GM23338 (cell line): Measurements from ENCODE around the gene PNPLA7. TPM values are rescaled to one million over a fixed set of nuclear protein-coding genes. Genes with fewer than 3 reads are reported as not detected.
A peak's percentile ranks its signal among the peaks of the same experiment; 100 is the strongest.

Experiments
- ATAC-seq: fragments of 200-7000 bp; cut with Tn5 transposase; 3 replicates; pipeline ENCODE4 v1.9.1; 2020
- DNase-seq: peaks from one replicate; pipeline ENCODE4 v3.0.0-alpha.2; 2015; ENCODE audit warnings: low spot score
- H2AFZ ChIP-seq: fragments of 200-600 bp; sonication (generic); 2 replicates; pipeline ENCODE4 v1.8.0; 2016; ENCODE audit warnings: antibody characterized with exemption, mild to moderate bottlenecking, moderate library complexity
- H3F3A ChIP-seq: fragments of 200-600 bp; sonication (generic); replicated peaks from 2 replicates; pipeline ENCODE4 v1.8.0; 2017; ENCODE audit warnings: antibody characterized with exemption, mixed run types, low read depth
- H3K27ac ChIP-seq: fragments of 200-600 bp; sonication (generic); 2 replicates; pipeline ENCODE4 v1.6.1; 2016; ENCODE audit warnings: low read depth
- H3K27me3 ChIP-seq: fragments of 200-600 bp; sonication (generic); 2 replicates; pipeline ENCODE4 v1.8.0; 2016; ENCODE audit warnings: mild to moderate bottlenecking, mixed run types, moderate library complexity; ENCODE audit not compliant: insufficient read depth
- H3K36me3 ChIP-seq: fragments of 200-600 bp; sonication (generic); 2 replicates; pipeline ENCODE4 v1.8.0; 2016; ENCODE audit warnings: mild to moderate bottlenecking; ENCODE audit not compliant: insufficient read depth
- H3K4me1 ChIP-seq: fragments of 200-600 bp; sonication (generic); 2 replicates; pipeline ENCODE4 v1.8.0; 2016; ENCODE audit warnings: mild to moderate bottlenecking, moderate library complexity; ENCODE audit not compliant: insufficient read depth
- H3K4me2 ChIP-seq: fragments of 200-600 bp; sonication (generic); 2 replicates; pipeline ENCODE4 v1.7.1; 2017; ENCODE audit warnings: mixed run types
- H3K4me3 ChIP-seq: fragments of 200-600 bp; sonication (generic); 2 replicates; pipeline ENCODE4 v1.6.1; 2016; ENCODE audit warnings: mixed run types
- H3K79me2 ChIP-seq: fragments of 200-600 bp; sonication (generic); replicated peaks from 2 replicates; pipeline ENCODE4 v1.8.0; 2017; ENCODE audit warnings: mild to moderate bottlenecking; ENCODE audit not compliant: insufficient read depth
- H3K9me2 ChIP-seq: fragments of 200-600 bp; sonication (generic); 2 replicates; pipeline ENCODE4 v1.8.0; 2017; ENCODE audit not compliant: insufficient read depth
- H4K20me1 ChIP-seq: fragments of 200-600 bp; sonication (generic); replicated peaks from 2 replicates; pipeline ENCODE4 v1.8.0; 2017; ENCODE audit warnings: mild to moderate bottlenecking; ENCODE audit not compliant: insufficient read depth
- H3K27ac Mint-ChIP-seq: 2 replicates; pipeline ENCODE4 v1.8.0; 2020; ENCODE audit warnings: inconsistent platforms, mild to moderate bottlenecking, moderate library complexity, mixed read lengths
- H3K27me3 Mint-ChIP-seq: 3 replicates; pipeline ENCODE4 v1.8.0; 2022; ENCODE audit warnings: low read depth, mild to moderate bottlenecking, moderate library complexity, mixed read lengths, inconsistent platforms; ENCODE audit not compliant: insufficient read depth, poor library complexity
- H3K36me3 Mint-ChIP-seq: 3 replicates; pipeline ENCODE4 v1.8.0; 2021; ENCODE audit warnings: low read depth, mild to moderate bottlenecking, inconsistent platforms, moderate library complexity, mixed read lengths
- H3K4me1 Mint-ChIP-seq: 3 replicates; pipeline ENCODE4 v1.8.0; 2020; ENCODE audit warnings: mild to moderate bottlenecking, inconsistent platforms, mixed read lengths
- H3K4me3 Mint-ChIP-seq: 3 replicates; pipeline ENCODE4 v1.8.0; 2021; ENCODE audit warnings: moderate library complexity, mild to moderate bottlenecking, inconsistent platforms, mixed read lengths
- H3K9me3 Mint-ChIP-seq: 3 replicates; pipeline ENCODE4 v1.8.0; 2020; ENCODE audit warnings: moderate library complexity, mild to moderate bottlenecking, inconsistent platforms, mixed read lengths
- CREB1 ChIP-seq: fragments of 250-450 bp; sonication (Bioruptor Pico); IDR thresholded peaks from 2 replicates; pipeline ENCODE4 v1.5.0; 2020; ENCODE audit warnings: low read depth, mild to moderate bottlenecking, moderate library complexity
- EZH2phosphoT487 ChIP-seq: fragments of 200-600 bp; sonication (generic); IDR thresholded peaks from one replicate; pipeline ENCODE4 v1.8.1; 2018; ENCODE audit warnings: antibody characterized with exemption; ENCODE audit not compliant: unreplicated experiment
- JUNB ChIP-seq: IDR thresholded peaks from one replicate; pipeline ENCODE4 v1.6.1; 2016; ENCODE audit warnings: antibody characterized with exemption; ENCODE audit not compliant: unreplicated experiment
- NANOG ChIP-seq: IDR thresholded peaks from 2 replicates; pipeline ENCODE4 v1.6.1; 2016; ENCODE audit warnings: antibody characterized with exemption, borderline replicate concordance
- STAT1 ChIP-seq: IDR thresholded peaks from one replicate; pipeline ENCODE4 v1.6.1; 2016; ENCODE audit warnings: antibody characterized with exemption; ENCODE audit not compliant: unreplicated experiment
- polyA plus RNA-seq: library from polyadenylated mRNA; unstranded; fragments of >200 nt; fragmentation: Nextera tagmentation; extraction: Ambion mirVana; gene quantifications from 2 replicates; pipeline ENCODE4 v1.2.1, GENCODE V29; 2016
- total RNA-seq: library from RNA; depleted of rRNA; stranded (reverse); fragments of >200 nt; shearing (Covaris generic); gene quantifications from 2 replicates; pipeline ENCODE4 v1.2.3, GENCODE V29; 2014
- TF ChIP-seq, protein P1 (sequence below): fragments of 250-450 bp; sonication (Bioruptor Pico); IDR thresholded peaks from 2 replicates; pipeline ENCODE4 v1.5.0; 2020; ENCODE audit warnings: mild to moderate bottlenecking, moderate library complexity
- TF ChIP-seq, protein P2 (sequence below), 2 experiments: fragments of 200-600 bp in 1 of 2; sonication (generic) in 1 of 2; conservative IDR thresholded peaks; 2 replicates each; pipeline versions ENCODE4 v1.5.1 to v1.6.1; 2016 to 2017; ENCODE audit warnings: antibody characterized with exemption in 2 of 2, low read depth in 2 of 2, mild to moderate bottlenecking in 2 of 2, moderate library complexity in 1 of 2

PNPLA7 gene
- total and polyA plus RNA-seq, 2 experiments from 2014 or later = 0.45 to 0.80 TPM

DNA sequence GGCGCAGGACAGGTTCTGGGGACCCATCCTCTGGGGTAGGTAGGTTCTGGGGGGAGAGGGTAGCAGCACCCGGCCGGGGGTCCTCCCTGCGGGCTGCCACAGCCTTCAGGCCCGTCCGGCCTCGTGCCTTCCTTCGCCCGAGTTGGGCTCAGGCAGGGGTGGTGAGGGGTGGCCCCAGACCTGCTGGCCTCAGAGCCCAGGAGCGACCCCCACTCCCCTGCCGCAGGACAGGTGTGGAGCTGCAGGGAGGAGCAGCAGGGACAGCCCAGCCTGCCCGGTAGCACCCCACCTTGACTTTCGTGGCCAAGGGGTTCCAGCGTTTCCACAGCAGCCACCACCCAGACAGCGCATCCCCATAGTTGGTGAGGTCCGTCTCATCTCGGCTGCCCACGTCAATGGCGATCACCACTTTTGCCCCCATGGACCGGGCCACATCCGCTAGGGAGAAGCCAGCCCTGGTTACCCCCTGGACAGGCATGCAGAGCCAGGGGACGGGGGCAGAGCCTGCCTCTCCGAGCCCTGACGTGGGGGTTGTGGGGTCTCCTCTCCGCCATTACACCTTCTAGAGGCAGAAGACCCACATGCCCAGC is 87.7 kb downstream of the PNPLA7 start (continued):
- TF ChIP-seq, protein P1, sequence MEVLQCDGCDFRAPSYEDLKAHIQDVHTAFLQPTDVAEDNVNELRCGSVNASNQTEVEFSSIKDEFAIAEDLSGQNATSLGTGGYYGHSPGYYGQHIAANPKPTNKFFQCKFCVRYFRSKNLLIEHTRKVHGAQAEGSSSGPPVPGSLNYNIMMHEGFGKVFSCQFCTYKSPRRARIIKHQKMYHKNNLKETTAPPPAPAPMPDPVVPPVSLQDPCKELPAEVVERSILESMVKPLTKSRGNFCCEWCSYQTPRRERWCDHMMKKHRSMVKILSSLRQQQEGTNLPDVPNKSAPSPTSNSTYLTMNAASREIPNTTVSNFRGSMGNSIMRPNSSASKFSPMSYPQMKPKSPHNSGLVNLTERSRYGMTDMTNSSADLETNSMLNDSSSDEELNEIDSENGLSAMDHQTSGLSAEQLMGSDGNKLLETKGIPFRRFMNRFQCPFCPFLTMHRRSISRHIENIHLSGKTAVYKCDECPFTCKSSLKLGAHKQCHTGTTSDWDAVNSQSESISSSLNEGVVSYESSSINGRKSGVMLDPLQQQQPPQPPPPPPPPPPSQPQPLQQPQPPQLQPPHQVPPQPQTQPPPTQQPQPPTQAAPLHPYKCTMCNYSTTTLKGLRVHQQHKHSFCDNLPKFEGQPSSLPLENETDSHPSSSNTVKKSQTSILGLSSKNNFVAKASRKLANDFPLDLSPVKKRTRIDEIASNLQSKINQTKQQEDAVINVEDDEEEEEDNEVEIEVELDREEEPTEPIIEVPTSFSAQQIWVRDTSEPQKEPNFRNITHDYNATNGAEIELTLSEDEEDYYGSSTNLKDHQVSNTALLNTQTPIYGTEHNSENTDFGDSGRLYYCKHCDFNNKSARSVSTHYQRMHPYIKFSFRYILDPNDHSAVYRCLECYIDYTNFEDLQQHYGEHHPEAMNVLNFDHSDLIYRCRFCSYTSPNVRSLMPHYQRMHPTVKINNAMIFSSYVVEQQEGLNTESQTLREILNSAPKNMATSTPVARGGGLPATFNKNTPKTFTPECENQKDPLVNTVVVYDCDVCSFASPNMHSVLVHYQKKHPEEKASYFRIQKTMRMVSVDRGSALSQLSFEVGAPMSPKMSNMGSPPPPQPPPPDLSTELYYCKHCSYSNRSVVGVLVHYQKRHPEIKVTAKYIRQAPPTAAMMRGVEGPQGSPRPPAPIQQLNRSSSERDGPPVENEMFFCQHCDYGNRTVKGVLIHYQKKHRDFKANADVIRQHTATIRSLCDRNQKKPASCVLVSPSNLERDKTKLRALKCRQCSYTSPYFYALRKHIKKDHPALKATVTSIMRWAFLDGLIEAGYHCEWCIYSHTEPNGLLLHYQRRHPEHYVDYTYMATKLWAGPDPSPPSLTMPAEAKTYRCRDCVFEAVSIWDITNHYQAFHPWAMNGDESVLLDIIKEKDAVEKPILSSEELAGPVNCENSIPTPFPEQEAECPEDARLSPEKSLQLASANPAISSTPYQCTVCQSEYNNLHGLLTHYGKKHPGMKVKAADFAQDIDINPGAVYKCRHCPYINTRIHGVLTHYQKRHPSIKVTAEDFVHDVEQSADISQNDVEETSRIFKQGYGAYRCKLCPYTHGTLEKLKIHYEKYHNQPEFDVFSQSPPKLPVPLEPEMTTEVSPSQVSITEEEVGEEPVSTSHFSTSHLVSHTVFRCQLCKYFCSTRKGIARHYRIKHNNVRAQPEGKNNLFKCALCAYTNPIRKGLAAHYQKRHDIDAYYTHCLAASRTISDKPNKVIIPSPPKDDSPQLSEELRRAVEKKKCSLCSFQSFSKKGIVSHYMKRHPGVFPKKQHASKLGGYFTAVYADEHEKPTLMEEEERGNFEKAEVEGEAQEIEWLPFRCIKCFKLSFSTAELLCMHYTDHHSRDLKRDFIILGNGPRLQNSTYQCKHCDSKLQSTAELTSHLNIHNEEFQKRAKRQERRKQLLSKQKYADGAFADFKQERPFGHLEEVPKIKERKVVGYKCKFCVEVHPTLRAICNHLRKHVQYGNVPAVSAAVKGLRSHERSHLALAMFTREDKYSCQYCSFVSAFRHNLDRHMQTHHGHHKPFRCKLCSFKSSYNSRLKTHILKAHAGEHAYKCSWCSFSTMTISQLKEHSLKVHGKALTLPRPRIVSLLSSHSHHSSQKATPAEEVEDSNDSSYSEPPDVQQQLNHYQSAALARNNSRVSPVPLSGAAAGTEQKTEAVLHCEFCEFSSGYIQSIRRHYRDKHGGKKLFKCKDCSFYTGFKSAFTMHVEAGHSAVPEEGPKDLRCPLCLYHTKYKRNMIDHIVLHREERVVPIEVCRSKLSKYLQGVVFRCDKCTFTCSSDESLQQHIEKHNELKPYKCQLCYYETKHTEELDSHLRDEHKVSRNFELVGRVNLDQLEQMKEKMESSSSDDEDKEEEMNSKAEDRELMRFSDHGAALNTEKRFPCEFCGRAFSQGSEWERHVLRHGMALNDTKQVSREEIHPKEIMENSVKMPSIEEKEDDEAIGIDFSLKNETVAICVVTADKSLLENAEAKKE (CRISPR knock-in tag) = no peak
- TF ChIP-seq STAT1 (no peak), EZH2phosphoT487 (no peak), CREB1 (CRISPR knock-in tag) (no peak), NANOG (no peak), JUNB (no peak)

DNA sequence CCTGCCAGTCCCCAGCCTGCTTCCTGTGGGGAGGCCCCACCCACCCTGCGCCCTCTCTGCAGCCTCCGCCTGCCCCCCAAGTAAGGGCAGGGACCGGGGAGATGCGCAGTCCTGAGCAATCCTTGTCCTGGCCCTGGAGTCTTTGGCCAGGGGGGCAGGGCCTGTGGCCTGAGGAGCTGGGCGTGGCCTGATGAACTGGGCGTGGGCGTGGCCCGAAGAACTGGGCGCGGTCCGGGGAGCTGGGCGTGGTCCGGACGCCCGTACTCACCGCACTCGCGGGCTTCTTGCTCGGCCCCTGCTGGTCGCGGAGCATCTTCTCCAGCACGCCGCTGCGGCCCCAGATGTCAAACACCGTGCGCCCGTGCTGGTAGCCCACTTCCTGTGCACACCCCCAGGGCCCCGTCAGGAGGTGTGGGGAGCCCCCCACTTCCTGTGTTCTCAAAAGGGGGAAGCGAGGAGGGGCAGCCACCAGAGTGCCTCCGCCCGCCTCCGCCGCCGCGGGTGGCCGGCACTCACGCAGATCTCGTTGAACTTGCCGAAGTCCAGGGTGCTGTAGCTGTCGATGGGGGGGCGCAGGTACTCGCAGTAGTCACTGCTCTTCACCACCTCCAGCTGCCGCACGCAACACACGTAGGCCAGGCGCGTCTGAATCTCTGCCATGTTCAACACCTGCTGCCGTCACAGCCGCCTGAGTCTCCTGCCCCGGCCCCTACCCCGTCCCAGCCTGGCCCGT is 88.4 kb downstream of the PNPLA7 start:
- Histone ChIP-seq H3K4me2 (no peak overlapping the region), H3K9me2 (no peaks in the 10 kb centered on the region), H3K36me3 (no peaks in the 10 kb centered on the region), H3F3A (no peaks in the 10 kb centered on the region), H3K4me3 (no peak overlapping the region), H2AFZ (0 out of 2 replicates have a peak overlapping the region, but pooled peaks have one; percentile 66), H3K27ac (no peak overlapping the region), H4K20me1 (no peaks in the 10 kb centered on the region), H3K4me1 (no peaks in the 10 kb centered on the region), H3K27me3 (no peaks in the 10 kb centered on the region), H3K79me2 (no peaks in the 10 kb centered on the region)
- H3K4me3 Mint-ChIP-seq = no peak overlapping the region
- no peaks in the 10 kb centered on the region; the same call in 2 of the 3 replicates for H3K9me3 Mint-ChIP-seq
- DNase-seq = peak; percentile 92
- peak; percentile 68 for ATAC-seq
- H3K27me3 Mint-ChIP-seq = peaks cover 4% of the 10 kb centered on the region
- TF ChIP-seq EZH2phosphoT487 (no peak), CREB1 (CRISPR knock-in tag) (no peak), NANOG (no peak)
- TF ChIP-seq, protein P2, sequence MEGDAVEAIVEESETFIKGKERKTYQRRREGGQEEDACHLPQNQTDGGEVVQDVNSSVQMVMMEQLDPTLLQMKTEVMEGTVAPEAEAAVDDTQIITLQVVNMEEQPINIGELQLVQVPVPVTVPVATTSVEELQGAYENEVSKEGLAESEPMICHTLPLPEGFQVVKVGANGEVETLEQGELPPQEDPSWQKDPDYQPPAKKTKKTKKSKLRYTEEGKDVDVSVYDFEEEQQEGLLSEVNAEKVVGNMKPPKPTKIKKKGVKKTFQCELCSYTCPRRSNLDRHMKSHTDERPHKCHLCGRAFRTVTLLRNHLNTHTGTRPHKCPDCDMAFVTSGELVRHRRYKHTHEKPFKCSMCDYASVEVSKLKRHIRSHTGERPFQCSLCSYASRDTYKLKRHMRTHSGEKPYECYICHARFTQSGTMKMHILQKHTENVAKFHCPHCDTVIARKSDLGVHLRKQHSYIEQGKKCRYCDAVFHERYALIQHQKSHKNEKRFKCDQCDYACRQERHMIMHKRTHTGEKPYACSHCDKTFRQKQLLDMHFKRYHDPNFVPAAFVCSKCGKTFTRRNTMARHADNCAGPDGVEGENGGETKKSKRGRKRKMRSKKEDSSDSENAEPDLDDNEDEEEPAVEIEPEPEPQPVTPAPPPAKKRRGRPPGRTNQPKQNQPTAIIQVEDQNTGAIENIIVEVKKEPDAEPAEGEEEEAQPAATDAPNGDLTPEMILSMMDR (conservative IDR thresholded peaks at IDR 0.05; ENCODE audit: low read depth in 2 of 2) = peak in 1 of 2 experiments; percentile 23; a peak in 1 of 4 replicates
- peaks cover 2% of the 10 kb centered on the region; the same call in 2 of the 3 replicates for H3K4me1 Mint-ChIP-seq
- H3K27ac Mint-ChIP-seq = no peak overlapping the region
- H3K36me3 Mint-ChIP-seq = no peaks in the 10 kb centered on the region; the same call in 2 of the 3 replicates
